ENCODE measurements around the gene KLHL5.

DNA sequence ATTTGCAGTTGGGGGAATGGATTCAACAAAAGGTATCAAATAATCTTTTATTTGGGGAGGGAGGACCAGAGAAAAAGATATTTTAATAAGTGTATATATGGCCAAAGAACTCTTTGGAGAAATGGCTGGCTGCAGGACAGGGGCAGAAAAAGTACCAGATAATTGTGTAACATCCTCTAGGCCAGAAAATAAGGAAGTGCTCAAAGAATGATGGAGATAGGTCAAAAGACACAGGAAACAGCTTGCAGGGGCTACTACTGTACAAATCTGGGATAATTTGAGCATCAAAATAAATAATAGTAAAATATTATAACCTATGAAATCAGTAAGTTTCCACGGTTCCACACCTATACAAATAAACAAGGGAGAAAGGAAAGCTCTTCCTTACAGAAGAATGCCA is 34.8 kb downstream of the KLHL5 start:
- no peak for TF ChIP-seq CTCF (IDR thresholded peaks at IDR 0.05)
- no peak for TF ChIP-seq EZH2phosphoT487 (IDR thresholded peaks at IDR 0.05)
- no peak for TF ChIP-seq EZH2 (IDR thresholded peaks at IDR 0.05)

Data from neural progenitor cell (in vitro differentiated cells).